ENCODE data around the gene TENM3. TPM values are rescaled to one million over a fixed set of nuclear protein-coding genes. Genes with fewer than 3 reads are reported as not detected.

Gene TENM3
- total and polyA plus RNA-seq, 10 of the 15 experiments (the other 5 are each of a cell fraction or from before 2014, with no cell fraction given) = 0.01 to 1.7 (median 0.08) TPM; not detected in 2

- BruUV-seq (replicated peaks) = no TSS peak
- RAD21 ChIA-PET (ENCODE audit: unreplicated experiment) = no interaction called here
- no peak for TF ChIP-seq NR2C1 (IDR thresholded peaks at IDR 0.05)
- TF ChIP-seq, protein P1, sequence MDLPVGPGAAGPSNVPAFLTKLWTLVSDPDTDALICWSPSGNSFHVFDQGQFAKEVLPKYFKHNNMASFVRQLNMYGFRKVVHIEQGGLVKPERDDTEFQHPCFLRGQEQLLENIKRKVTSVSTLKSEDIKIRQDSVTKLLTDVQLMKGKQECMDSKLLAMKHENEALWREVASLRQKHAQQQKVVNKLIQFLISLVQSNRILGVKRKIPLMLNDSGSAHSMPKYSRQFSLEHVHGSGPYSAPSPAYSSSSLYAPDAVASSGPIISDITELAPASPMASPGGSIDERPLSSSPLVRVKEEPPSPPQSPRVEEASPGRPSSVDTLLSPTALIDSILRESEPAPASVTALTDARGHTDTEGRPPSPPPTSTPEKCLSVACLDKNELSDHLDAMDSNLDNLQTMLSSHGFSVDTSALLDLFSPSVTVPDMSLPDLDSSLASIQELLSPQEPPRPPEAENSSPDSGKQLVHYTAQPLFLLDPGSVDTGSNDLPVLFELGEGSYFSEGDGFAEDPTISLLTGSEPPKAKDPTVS (IDR thresholded peaks at IDR 0.05; ENCODE audit: low read depth, low read length) = no peak
- no peak for TF ChIP-seq HDGF (IDR thresholded peaks at IDR 0.05)
- TF ChIP-seq TARDBP (IDR thresholded peaks at IDR 0.05; ENCODE audit: borderline replicate concordance) = no peak
- no peak for TF ChIP-seq SREBF2 (IDR thresholded peaks at IDR 0.05; ENCODE audit: low read length)
- no peak for TF ChIP-seq KDM1A (IDR thresholded peaks at IDR 0.05; ENCODE audit: borderline replicate concordance)
- no peak for TF ChIP-seq CBX3 (IDR thresholded peaks at IDR 0.05; ENCODE audit: borderline replicate concordance, low read depth)
- TF ChIP-seq, protein P2, sequence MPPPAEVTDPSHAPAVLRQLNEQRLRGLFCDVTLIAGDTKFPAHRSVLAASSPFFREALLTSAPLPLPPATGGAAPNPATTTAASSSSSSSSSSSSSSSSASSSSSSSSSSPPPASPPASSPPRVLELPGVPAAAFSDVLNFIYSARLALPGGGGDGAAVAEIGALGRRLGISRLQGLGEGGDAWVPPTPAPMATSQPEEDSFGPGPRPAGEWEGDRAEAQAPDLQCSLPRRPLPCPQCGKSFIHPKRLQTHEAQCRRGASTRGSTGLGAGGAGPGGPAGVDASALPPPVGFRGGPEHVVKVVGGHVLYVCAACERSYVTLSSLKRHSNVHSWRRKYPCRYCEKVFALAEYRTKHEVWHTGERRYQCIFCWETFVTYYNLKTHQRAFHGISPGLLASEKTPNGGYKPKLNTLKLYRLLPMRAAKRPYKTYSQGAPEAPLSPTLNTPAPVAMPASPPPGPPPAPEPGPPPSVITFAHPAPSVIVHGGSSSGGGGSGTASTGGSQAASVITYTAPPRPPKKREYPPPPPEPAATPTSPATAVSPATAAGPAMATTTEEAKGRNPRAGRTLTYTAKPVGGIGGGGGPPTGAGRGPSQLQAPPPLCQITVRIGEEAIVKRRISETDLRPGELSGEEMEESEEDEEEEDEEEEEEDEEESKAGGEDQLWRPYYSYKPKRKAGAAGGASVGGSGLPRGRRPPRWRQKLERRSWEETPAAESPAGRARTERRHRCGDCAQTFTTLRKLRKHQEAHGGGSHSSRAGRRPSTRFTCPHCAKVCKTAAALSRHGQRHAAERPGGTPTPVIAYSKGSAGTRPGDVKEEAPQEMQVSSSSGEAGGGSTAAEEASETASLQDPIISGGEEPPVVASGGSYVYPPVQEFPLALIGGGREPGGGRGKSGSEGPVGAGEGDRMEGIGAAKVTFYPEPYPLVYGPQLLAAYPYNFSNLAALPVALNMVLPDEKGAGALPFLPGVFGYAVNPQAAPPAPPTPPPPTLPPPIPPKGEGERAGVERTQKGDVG (CRISPR knock-in tag; IDR thresholded peaks at IDR 0.05) = no peak
- Histone ChIP-seq H3K9ac (ENCODE audit: control insufficient read depth, insufficient read depth, low read length) (no peak overlapping the region), H3K79me2 (ENCODE audit: control insufficient read depth, insufficient read depth, low read length) (no peaks in the 10 kb centered on the region), H3K4me3 (no peak overlapping the region), H4K20me1 (ENCODE audit: control insufficient read depth, insufficient read depth) (no peaks in the 10 kb centered on the region), H3K36me3 (ENCODE audit: control insufficient read depth in 2 of 2, insufficient read depth in 2 of 2, low read length in 1 of 2) (no peaks in the 10 kb centered on the region), H3K4me1 (ENCODE audit: control insufficient read depth, insufficient read depth, low read length) (peaks cover 11% of the 10 kb centered on the region), H3K4me2 (ENCODE audit: control insufficient read depth, insufficient read depth) (no peak overlapping the region), H3K27ac (ENCODE audit: control insufficient read depth, insufficient read depth) (no peak overlapping the region), H3K27me3 (replicated peaks in 1 of 2; ENCODE audit: control insufficient read depth in 2 of 2, insufficient read depth in 2 of 2, low read length in 1 of 2) (no peaks in the 10 kb centered on the region), H3K9me3 (replicated peaks; ENCODE audit: control insufficient read depth, insufficient read depth, low read length) (no peaks in the 10 kb centered on the region), H2AFZ (ENCODE audit: control insufficient read depth, low read depth, low read length) (no peak overlapping the region)
- FAIRE-seq = no peak
- in situ Hi-C loops (cut with MboI) = no loop called here
- ATAC-seq = no peak
- POLR2A ChIA-PET = no interaction called here
- no peak for DNase-seq (ENCODE audit: low read depth, low spot score)
- intact Hi-C loops (cut with micrococcal nuclease; ENCODE audit: unreplicated experiment) = no loop called here
- CTCF ChIA-PET = no interaction called here
- SMC1A ChIA-PET (ENCODE audit: uncharacterized antibody, unreplicated experiment) = no interaction called here
- 66% methylated on average over 12 of the region's 12 CpGs for WGBS (ENCODE audit: insufficient coverage, insufficient replicate concordance, low lambda C conversion rate, missing lambda C conversion rate)
Measured at GRCh38 chr4:182825786-182826185, 582.6 kb downstream of the TENM3 start.

All from GM12878 (cell line).